IMR-90 (cell line): ENCODE measurements around the gene NCOA5. TPM values are rescaled to one million over a fixed set of nuclear protein-coding genes. Genes with fewer than 3 reads are reported as not detected.

Experiments used
- ATAC-seq: fragments of 200-7000 bp; cut with Tn5 transposase; 2 replicates; pipeline ENCODE4 v1.9.1; 2020; ENCODE audit warnings: low read depth, mild to moderate bottlenecking, moderate library complexity
- BruUV-seq: library from RNA; stranded (reverse); fragments of 400-500 nt; replicated peaks from 2 replicates; lab custom pipeline; 2021; lab: Mats Ljungman, UMichigan
- CTCF ChIA-PET: fragments of 300-600 bp; formaldehyde crosslinking; extraction: SDS; loops from one replicate; lab custom pipeline; 2021; ENCODE audit warnings: antibody characterized with exemption; lab: Yijun Ruan, JAX
- POLR2A ChIA-PET: fragments of 300-600 bp; sonication (Branson Sonifier 250); formaldehyde crosslinking; loops from one replicate; lab custom pipeline; 2022; ENCODE audit warnings: antibody characterized with exemption; ENCODE audit not compliant: unreplicated experiment; lab: Charles Lee
- DNase-seq: peaks from one replicate; pipeline ENCODE4 v3.0.0; 2013
- H2AFZ ChIP-seq: replicated peaks from 2 replicates; pipeline ENCODE3; 2013; ENCODE audit warnings: low read length, mild to moderate bottlenecking; ENCODE audit not compliant: poor library complexity
- H2AK5ac ChIP-seq: 2 replicates; pipeline ENCODE4 v1.6.1; 2013; ENCODE audit warnings: low read depth, low read length, inconsistent platforms
- H2AK9ac ChIP-seq: replicated peaks from 2 replicates; pipeline ENCODE3; 2013; ENCODE audit warnings: mild to moderate bottlenecking, low read depth, low read length, moderate library complexity; ENCODE audit not compliant: poor library complexity
- H2BK120ac ChIP-seq: 2 replicates; pipeline ENCODE4 v1.6.1; 2013; ENCODE audit warnings: low read depth, low read length, inconsistent platforms
- H2BK15ac ChIP-seq: 3 replicates; pipeline ENCODE4 v1.6.1; 2013; ENCODE audit warnings: low read depth, low read length, inconsistent platforms
- H2BK20ac ChIP-seq: 2 replicates; pipeline ENCODE4 v1.6.1; 2013; ENCODE audit warnings: low read depth, mild to moderate bottlenecking, inconsistent platforms, low read length, moderate library complexity
- H2BK5ac ChIP-seq: 2 replicates; pipeline ENCODE4 v1.6.1; 2013; ENCODE audit warnings: mild to moderate bottlenecking, low read depth, low read length, inconsistent platforms; ENCODE audit not compliant: poor library complexity, severe bottlenecking
- H3K14ac ChIP-seq: replicated peaks from 2 replicates; pipeline ENCODE4 v1.6.1; 2013; ENCODE audit warnings: low read depth, low read length, inconsistent platforms
- H3K18ac ChIP-seq: 2 replicates; pipeline ENCODE4 v1.6.1; 2013; ENCODE audit warnings: low read depth, low read length, control low read depth
- H3K23ac ChIP-seq: 2 replicates; pipeline ENCODE4 v1.6.1; 2013; ENCODE audit warnings: low read depth, low read length, inconsistent platforms
- H3K27ac ChIP-seq: 2 replicates; pipeline ENCODE4 v1.5.1; 2013; ENCODE audit warnings: mild to moderate bottlenecking, control low read depth, low read length; ENCODE audit not compliant: insufficient read depth
- H3K27me3 ChIP-seq: 2 replicates; pipeline ENCODE4 v1.6.1; 2013; ENCODE audit warnings: low read length; ENCODE audit not compliant: control insufficient read depth, insufficient read depth
- H3K36me3 ChIP-seq: 2 replicates; pipeline ENCODE4 v1.6.1; 2013; ENCODE audit warnings: low read length, mixed read lengths; ENCODE audit not compliant: control insufficient read depth, insufficient read depth
- H3K4ac ChIP-seq: 2 replicates; pipeline ENCODE4 v1.6.1; 2013; ENCODE audit warnings: low read depth, low read length, inconsistent platforms
- H3K4me1 ChIP-seq: 2 replicates; pipeline ENCODE4 v1.6.1; 2013; ENCODE audit warnings: low read length, mixed read lengths; ENCODE audit not compliant: control insufficient read depth, insufficient read depth
- H3K4me2 ChIP-seq: 2 replicates; pipeline ENCODE4 v1.6.1; 2013; ENCODE audit warnings: low read depth, mild to moderate bottlenecking, control low read depth, low read length, moderate library complexity
- H3K4me3 ChIP-seq: 2 replicates; pipeline ENCODE4 v1.5.1; 2013; ENCODE audit warnings: low read depth, mild to moderate bottlenecking, control low read depth, low read length, moderate library complexity; ENCODE audit not compliant: insufficient read depth
- H3K56ac ChIP-seq: 2 replicates; pipeline ENCODE4 v1.6.1; 2013; ENCODE audit warnings: low read length, inconsistent platforms; ENCODE audit not compliant: insufficient read depth; ENCODE audit errors: extremely low read depth
- H3K79me1 ChIP-seq, 2 experiments: 2 replicates each; pipeline ENCODE4 v1.6.1; 2013; ENCODE audit warnings: low read length in 2 of 2, inconsistent platforms in 1 of 2, low read depth in 1 of 2
- H3K9ac ChIP-seq: 2 replicates; pipeline ENCODE4 v1.6.1; 2013; ENCODE audit warnings: low read depth, low read length, control low read depth
- H3K9me1 ChIP-seq: 2 replicates; pipeline ENCODE4 v1.6.1; 2013; ENCODE audit warnings: low read length, inconsistent platforms; ENCODE audit not compliant: insufficient read depth
- H3K9me3 ChIP-seq: 2 replicates; pipeline ENCODE4 v1.6.1; 2013; ENCODE audit warnings: low read length; ENCODE audit not compliant: control insufficient read depth, insufficient read depth
- H4K20me1 ChIP-seq: 2 replicates; pipeline ENCODE4 v1.6.1; 2013; ENCODE audit warnings: low read length, inconsistent platforms; ENCODE audit not compliant: insufficient read depth
- H4K5ac ChIP-seq: 2 replicates; pipeline ENCODE4 v1.6.1; 2013; ENCODE audit warnings: mild to moderate bottlenecking, low read depth, low read length, control low read depth
- H4K8ac ChIP-seq, 2 experiments: 2 replicates each; pipeline ENCODE4 v1.6.1; 2013; ENCODE audit warnings: low read depth in 2 of 2, low read length in 2 of 2, control low read depth in 1 of 2, inconsistent platforms in 1 of 2
- H4K91ac ChIP-seq: 2 replicates; pipeline ENCODE4 v1.6.1; 2013; ENCODE audit warnings: low read depth, low read length, inconsistent platforms; ENCODE audit not compliant: insufficient read depth
- BHLHE40 ChIP-seq: fragments of 150-350 bp; IDR thresholded peaks from 2 replicates; pipeline ENCODE4 v1.6.1; 2016; ENCODE audit warnings: mild to moderate bottlenecking, low read depth, low read length
- CEBPB ChIP-seq: IDR thresholded peaks from 2 replicates; pipeline ENCODE4 v1.6.1; 2012; ENCODE audit warnings: low read depth, low read length, improper control_type of control experiment
- CHD1 ChIP-seq: IDR thresholded peaks from 2 replicates; pipeline ENCODE4 v1.6.1; 2012; ENCODE audit warnings: low read depth, low read length, improper control_type of control experiment
- CTCF ChIP-seq: conservative IDR thresholded peaks from 2 replicates; pipeline ENCODE4 v1.5.1; 2012; ENCODE audit warnings: mild to moderate bottlenecking, low read depth, low read length, improper control_type of control experiment
- ELK1 ChIP-seq: fragments of 150-350 bp; IDR thresholded peaks from 2 replicates; pipeline ENCODE4 v1.6.1; 2016; ENCODE audit warnings: low read depth, mild to moderate bottlenecking, low read length, moderate library complexity, borderline replicate concordance
- FOS ChIP-seq: fragments of 150-350 bp; IDR thresholded peaks from 2 replicates; pipeline ENCODE4 v1.6.1; 2016; ENCODE audit warnings: low read depth, low read length
- MAFK ChIP-seq: IDR thresholded peaks from 2 replicates; pipeline ENCODE4 v1.6.1; 2012; ENCODE audit warnings: low read depth, low read length, improper control_type of control experiment
- MAZ ChIP-seq: IDR thresholded peaks from 2 replicates; pipeline ENCODE4 v1.6.1; 2012; ENCODE audit warnings: low read depth, mild to moderate bottlenecking, low read length, improper control_type of control experiment, moderate library complexity, borderline replicate concordance
- MXI1 ChIP-seq: IDR thresholded peaks from 2 replicates; pipeline ENCODE4 v1.6.1; 2012; ENCODE audit warnings: low read depth, mild to moderate bottlenecking, low read length, moderate library complexity, borderline replicate concordance
- NFE2L2 ChIP-seq: fragments of 150-350 bp; IDR thresholded peaks from 2 replicates; pipeline ENCODE4 v1.6.1; 2016; ENCODE audit warnings: low read depth, mild to moderate bottlenecking, low read length
- POLR2A ChIP-seq: IDR thresholded peaks from 2 replicates; pipeline ENCODE4 v1.6.1; 2012; ENCODE audit warnings: mild to moderate bottlenecking, low read depth, low read length
- RAD21 ChIP-seq: IDR thresholded peaks from 2 replicates; pipeline ENCODE4 v1.6.1; 2012; ENCODE audit warnings: low read length, improper control_type of control experiment
- RCOR1 ChIP-seq: IDR thresholded peaks from 2 replicates; pipeline ENCODE4 v1.6.1; 2012; ENCODE audit warnings: mild to moderate bottlenecking, low read length, improper control_type of control experiment; ENCODE audit not compliant: insufficient replicate concordance
- RFX5 ChIP-seq: IDR thresholded peaks from 2 replicates; pipeline ENCODE4 v1.8.0; 2012; ENCODE audit warnings: low read depth, mild to moderate bottlenecking, low read length, moderate library complexity
- SMC3 ChIP-seq: fragments of 150-350 bp; IDR thresholded peaks from 2 replicates; pipeline ENCODE4 v1.6.1; 2016; ENCODE audit warnings: low read depth, mild to moderate bottlenecking, antibody characterized with exemption, low read length, moderate library complexity
- USF2 ChIP-seq: fragments of 150-350 bp; IDR thresholded peaks from 2 replicates; pipeline ENCODE4 v1.6.1; 2017; ENCODE audit warnings: mild to moderate bottlenecking, antibody characterized with exemption, low read length, low read depth
- WGBS, 2 experiments: methylation state at CpG; one replicate each; pipeline versions ENCODE4 v1.1.5 to v1.1.7; 2013; ENCODE audit warnings: missing lambda C conversion rate in 2 of 2; ENCODE audit not compliant: insufficient read length in 1 of 2; ENCODE audit errors: extremely low coverage in 2 of 2; 5-methylcytosine and 5-hydroxymethylcytosine counted together
- dilution Hi-C: fragments of 300-500 bp; cut with HindIII; formaldehyde crosslinking; loops from one replicate; pipeline ENCODE4 v1.14.3; 2018; ENCODE audit warnings: low sequenced_read_pairs; ENCODE audit not compliant: unreplicated experiment
- in situ Hi-C: fragments of 300-500 bp; cut with MboI; formaldehyde crosslinking; loops from 3 replicates; pipeline ENCODE4 v1.14.3; 2019; ENCODE audit warnings: low sequenced_read_pairs, inconsistent platforms, mixed read lengths
- intact Hi-C: fragments of 100-400 bp; cut with micrococcal nuclease; formaldehyde crosslinking; loops from 2 replicates; pipeline ENCODE4 v1.10.0; 2022
- polyA plus RNA-seq, 3 experiments: library from polyadenylated mRNA; depleted of rRNA; stranded (reverse); fragments of >200 nt; gene quantifications; 2 replicates each; pipeline ENCODE4 v1.2.3, GENCODE V29; 2012; ENCODE audit warnings: low replicate concordance in 1 of 3
- total RNA-seq: library from RNA; depleted of rRNA; stranded (reverse); fragments of >200 nt; gene quantifications from 2 replicates; pipeline ENCODE4 v1.2.3, GENCODE V29; 2012

NCOA5 gene
- total and polyA plus RNA-seq, 2 of the 4 experiments (the other 2 are of a cell fraction) = 17.4 to 20.6 TPM

GRCh38 chr20:46050444-46050843, 39.3 kb downstream of the NCOA5 start:
- Histone ChIP-seq H3K9ac (no peak overlapping the region), H2BK5ac (no peak overlapping the region), H3K79me1 (no peaks in the 10 kb centered on the region), H4K91ac (no peak overlapping the region), H3K18ac (no peak overlapping the region), H2AK5ac (no peak overlapping the region), H3K9me3 (no peaks in the 10 kb centered on the region), H4K5ac (no peak overlapping the region), H3K14ac (no peak overlapping the region), H3K36me3 (no peaks in the 10 kb centered on the region), H3K27me3 (peaks cover 8% of the 10 kb centered on the region), H2BK120ac (no peak overlapping the region), H3K4me1 (no peaks in the 10 kb centered on the region), H2AFZ (peak overlapping the region; percentile 51), H3K4ac (no peak overlapping the region), H3K27ac (no peak overlapping the region), H3K56ac (no peak overlapping the region), H3K23ac (no peak overlapping the region), H2BK20ac (no peak overlapping the region), H4K20me1 (peaks cover 3% of the 10 kb centered on the region; the same call in 1 of the 2 replicates), H2BK15ac (no peak overlapping the region), H3K4me2 (no peak overlapping the region), H4K8ac (no peak overlapping the region), H3K9me1 (no peaks in the 10 kb centered on the region; the same call in 1 of the 2 replicates), H2AK9ac (no peak overlapping the region), H3K4me3 (no peak overlapping the region)
- BruUV-seq = no TSS peak
- no peak for DNase-seq
- CTCF ChIA-PET = no interaction called here
- intact Hi-C loops (no loop called here), in situ Hi-C loops (no loop called here), dilution Hi-C loops (no loop called here)
- no peak for TF ChIP-seq BHLHE40
- no peak for TF ChIP-seq POLR2A
- no peak for TF ChIP-seq NFE2L2
- TF ChIP-seq RCOR1 = no peak
- TF ChIP-seq MXI1 = no peak
- no peak for TF ChIP-seq CTCF
- no peak for TF ChIP-seq RAD21
- TF ChIP-seq CEBPB = no peak
- TF ChIP-seq USF2 = no peak
- no peak for TF ChIP-seq FOS
- no peak for TF ChIP-seq CHD1
- no peak for TF ChIP-seq MAFK
- TF ChIP-seq MAZ = no peak
- no peak for TF ChIP-seq SMC3
- TF ChIP-seq ELK1 = no peak
- no peak for TF ChIP-seq RFX5
- POLR2A ChIA-PET = no interaction called here
- no peak for ATAC-seq
- 78% methylated on average over 3 of the region's 10 CpGs; no CpG with 5 or more reads in 1 of the 2 experiments for WGBS, 2 experiments
